ENCODE data around the gene CPAMD8.
"Not testable (repeated sequence)": the region's sequence is repeated elsewhere in the genome, so short reads cannot be mapped to it uniquely, and the experiment has no call there.

Gene CPAMD8

GRCh38 chr19:17001603-17002183, 24.9 kb downstream of the CPAMD8 start:
- DNase-seq (ENCODE audit: low read depth): peak; percentile 33

DNA sequence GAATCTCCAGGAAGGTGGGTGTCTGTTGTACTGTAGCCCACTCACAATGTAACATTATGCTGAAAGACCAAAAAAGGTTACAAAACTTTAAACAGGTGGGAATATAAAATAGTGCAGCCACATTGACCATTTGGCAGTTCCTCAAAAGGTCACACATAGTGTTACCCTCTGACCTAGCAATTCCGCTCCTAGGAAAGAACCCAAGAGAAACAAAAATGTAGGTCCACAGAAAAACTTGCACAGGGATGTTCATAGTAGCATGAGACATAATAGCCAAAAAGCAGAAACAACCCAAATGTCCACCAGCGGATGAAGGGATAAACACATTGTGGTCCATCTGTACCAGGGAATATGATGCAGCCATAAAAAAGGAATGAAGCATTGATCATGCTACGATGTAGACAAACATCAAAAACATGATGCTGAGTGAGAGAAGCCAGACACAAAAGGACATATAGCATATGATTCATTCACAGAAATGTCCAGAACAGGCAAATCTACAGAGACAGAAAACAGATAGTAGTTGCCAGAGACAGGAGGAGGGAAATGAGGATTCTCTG, 27.9 kb downstream of the CPAMD8 start:
- DNase-seq (ENCODE audit: low read depth): no peak

DNA sequence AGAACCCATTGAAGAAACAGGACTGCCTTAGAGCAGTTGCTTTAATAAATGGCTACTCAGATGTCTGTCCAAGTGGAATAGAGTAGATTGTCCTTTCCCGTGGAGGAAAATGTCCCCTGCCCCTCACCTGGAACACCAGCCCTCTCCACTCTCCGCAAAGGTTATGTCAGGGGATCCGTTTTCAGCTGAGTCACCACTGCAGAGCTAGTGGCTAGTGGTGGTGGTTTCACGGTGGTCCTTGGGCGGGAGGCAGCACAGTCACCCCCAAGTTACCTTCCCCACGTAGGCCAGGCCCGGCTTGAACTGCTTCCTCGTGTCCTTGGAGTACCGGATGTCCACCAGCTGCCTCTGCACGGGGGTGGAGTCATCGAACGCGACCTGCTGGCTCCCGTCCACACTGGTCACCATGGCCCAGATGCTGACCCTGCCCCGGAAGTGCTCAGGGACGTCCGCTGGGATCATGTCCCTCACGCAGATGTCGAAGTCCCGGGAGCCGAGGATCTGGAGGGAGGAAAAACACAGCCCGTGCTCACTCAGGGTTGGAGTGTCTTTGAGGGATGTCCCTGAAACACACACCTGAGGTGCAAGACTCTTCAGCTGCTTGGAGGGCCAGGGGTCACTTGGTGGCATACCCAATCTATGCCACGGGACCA, 29.6 kb downstream of the CPAMD8 start:
- DNase-seq (ENCODE audit: low read depth): not testable (repeated sequence)

GRCh38 chr19:16988661-16989060, 37.9 kb downstream of the CPAMD8 start:
- DNase-seq (ENCODE audit: low read depth): no peak

DNA sequence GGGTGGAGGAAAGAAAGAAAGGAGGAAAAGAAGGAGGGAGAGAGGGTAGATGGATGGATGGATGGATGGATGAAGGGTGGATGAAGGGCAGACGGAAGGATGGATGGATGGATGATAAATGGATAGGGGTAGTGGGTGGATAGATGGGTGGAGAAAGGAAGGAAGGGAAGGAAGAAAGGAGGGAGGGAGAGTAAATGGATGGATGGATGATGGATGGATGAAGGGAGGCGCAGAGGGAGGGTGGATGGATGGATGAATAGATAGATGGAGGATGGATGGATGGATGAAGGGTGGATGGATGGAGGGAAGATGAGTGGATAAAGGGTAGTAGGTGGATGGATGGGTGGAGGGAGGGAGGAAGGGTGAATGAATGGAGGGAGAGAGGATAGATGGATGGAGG, 41.2 kb downstream of the CPAMD8 start:
- DNase-seq (ENCODE audit: low read depth): no peak

DNA sequence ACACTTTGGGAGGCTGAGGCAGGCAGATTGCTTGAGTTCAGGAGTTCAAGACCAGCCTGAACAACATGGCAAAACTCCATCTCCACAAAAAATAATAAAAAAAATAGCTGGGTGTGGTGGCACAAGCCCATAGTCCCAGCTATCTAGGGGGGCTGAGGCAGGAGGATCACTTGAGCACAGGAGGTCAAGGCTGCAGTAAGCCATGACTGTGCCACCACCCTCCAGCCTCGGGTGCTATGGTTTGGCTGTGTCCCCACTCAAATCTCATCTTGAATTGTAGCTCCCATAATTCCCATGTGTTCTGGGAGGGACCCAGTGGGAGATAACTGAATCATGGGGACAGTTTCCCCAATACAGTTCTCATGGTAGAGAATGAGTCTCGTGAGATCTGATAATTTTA, 44.0 kb downstream of the CPAMD8 start:
- not testable (repeated sequence) for DNase-seq (ENCODE audit: low read depth)

DNA sequence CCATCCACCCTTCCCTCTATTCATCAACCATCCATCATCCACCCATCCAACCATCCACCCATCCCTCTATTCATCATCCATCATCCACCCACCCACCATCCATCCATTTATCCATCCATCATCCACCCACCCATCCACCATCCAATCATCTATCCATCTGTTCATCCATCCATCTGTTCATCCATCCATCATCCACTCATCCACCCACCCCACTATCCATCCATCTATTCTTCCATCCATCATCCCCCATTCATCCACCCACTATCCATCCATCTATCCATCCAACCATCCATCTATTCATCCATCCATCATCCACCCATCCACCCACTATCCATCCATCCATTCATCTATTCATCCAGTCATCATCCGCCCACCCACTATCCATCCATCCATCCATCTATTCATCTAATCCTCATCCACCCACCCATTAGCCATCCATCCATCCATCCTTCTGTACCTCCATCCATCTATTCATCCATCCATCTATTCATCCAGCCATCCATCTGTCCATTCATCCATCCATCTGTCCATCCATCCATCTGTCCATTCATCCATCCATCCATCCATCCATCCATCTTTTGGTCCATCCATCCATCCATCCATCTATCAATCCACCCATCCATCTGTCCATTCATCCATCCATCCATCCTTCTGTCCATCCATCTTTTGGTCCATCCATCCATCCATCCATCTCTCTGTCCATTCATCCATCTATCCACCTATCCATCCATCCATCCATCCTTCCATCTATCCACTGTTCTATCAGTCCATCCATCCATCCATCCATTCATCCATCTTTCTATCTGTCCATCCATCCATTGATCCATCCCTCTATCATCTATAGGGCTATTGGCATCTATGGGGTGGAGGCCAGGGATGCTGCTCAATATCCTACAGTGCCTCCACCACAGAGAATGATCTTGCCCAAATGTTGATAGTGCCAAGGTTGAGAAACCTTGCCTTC, 47.5 kb downstream of the CPAMD8 start:
- no peak for DNase-seq (ENCODE audit: low read depth)

- no peak for DNase-seq (ENCODE audit: low read depth)
Observed at GRCh38 chr19:16978156-16978555, 48.5 kb downstream of the CPAMD8 start.

DNA sequence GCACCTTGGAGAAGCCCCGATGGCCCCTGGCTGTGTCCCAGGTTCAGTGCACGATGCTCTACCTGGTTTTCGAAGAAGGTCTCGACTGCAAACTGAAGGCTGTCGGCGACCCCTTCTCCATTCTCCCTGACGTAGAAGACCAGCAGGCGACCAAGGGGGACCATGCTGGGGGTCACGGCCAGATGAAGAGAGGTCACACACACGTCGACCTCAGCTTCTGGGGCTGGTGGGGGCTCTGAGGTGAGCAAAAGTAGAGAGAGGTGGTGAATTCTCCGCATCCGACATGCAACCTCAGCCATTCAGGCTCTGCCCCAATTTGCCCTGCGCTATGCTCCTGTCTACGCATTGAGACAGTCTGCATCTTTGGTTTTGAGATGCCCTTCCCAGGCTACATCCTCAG, 49.3 kb downstream of the CPAMD8 start:
- DNase-seq (ENCODE audit: low read depth): no peak

DNA sequence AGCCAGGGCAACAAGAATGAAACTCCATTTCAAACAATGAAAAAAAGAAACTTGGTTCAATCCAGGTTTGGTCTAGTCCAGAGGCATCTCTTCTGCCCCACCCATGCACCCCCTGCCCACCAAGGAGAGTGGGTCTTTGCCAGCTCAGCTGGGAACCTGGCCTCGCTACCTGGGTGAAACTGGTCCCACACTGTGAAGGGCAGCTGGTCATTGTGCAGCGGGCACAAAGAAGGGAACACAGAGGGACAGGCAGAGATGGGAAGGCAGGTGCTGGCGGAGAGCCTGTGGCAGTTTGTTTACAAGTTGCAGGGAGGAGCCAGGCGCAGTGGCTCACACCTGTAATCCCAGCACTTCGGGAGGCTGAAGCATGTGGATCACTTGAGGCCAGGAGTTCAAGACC, 50.2 kb downstream of the CPAMD8 start:
- DNase-seq (ENCODE audit: low read depth): no peak

DNA sequence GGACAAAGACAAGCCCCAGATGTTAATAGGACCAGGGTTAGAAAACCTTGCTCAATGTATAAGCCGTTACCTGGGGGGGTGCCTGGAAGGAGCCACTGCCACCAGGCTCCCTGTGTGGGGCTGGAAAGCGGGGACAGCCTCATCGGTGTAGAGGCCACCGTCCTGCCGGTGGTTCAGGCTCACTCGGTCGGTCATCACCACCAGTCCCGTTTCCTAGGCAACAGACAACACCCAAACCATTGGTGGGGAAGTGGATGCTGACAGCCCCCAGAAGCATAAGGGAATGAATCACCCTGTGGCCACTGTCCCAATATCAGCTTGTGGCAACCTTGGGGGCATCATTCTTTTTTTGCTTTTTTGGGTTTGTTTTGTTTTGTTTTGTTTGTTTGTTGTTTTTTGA, 55.8 kb downstream of the CPAMD8 start:
- no peak for DNase-seq (ENCODE audit: low read depth)

DNA sequence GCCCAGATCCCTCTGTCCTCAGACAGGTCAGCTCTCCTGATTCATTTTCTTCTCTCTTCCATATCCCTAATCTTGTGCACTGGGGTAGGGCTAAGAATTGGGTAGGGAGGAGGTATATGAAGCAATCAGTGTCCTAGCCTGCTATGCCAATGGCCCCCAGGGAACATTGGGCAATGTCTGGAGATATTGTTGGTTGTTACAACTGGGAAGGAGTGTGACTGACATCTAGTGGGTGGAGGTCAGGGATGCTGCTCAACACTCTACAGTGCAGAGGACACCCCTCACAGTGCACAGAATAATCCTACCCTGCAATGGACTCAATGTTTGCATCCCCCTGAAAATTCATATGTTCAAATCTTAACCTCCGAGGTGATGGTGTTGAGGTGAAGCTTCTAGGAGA, 57.5 kb downstream of the CPAMD8 start:
- no peak for DNase-seq (ENCODE audit: low read depth)

GRCh38 chr19:16960996-16961822, 65.4 kb downstream of the CPAMD8 start:
- DNase-seq (ENCODE audit: low read depth): not testable (repeated sequence)

GRCh38 chr19:16958277-16958676, 68.3 kb downstream of the CPAMD8 start:
- not testable (repeated sequence) for DNase-seq (ENCODE audit: low read depth)

DNA sequence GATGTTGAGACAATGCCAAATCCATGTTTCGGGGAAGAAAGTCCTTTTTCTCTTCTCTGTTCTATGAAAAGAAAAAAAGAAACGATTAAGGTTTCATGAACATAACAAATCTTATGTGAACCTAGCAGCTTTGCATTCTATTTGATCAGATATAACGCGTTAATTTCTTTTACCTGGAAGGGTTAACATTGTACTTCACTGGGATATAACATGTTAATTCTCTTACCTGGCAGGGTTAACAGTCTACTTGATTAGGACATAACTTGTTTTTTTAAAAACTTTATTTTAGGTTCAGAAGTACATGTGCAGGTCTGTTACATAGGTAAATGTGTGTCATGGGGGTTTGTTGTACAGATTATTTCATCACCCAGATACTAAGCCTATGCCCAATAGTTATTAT, 68.8 kb downstream of the CPAMD8 start:
- DNase-seq (ENCODE audit: low read depth): no peak

- DNase-seq (ENCODE audit: low read depth): no peak
Observed at GRCh38 chr19:16957151-16957701, 69.4 kb downstream of the CPAMD8 start.

DNA sequence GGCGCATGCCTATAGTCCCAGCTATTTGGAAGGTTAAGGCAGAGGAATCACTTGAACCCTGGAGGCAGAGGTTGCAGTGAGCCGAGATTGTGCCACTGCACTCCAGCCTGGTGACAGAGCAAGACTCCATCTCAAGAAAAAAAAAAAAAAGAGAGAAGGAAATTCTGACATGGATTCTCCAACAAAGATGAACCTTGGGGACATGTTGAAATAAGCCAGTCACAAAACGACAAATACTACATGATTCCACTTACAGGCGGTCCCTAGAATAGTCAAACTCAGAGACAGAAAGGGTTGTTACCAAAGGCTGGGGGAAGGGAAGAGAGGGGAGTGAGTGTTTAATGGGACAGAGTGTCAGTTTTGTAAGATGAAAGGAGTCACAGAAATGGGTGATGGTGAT, 71.4 kb downstream of the CPAMD8 start:
- no peak for DNase-seq (ENCODE audit: low read depth)

DNA sequence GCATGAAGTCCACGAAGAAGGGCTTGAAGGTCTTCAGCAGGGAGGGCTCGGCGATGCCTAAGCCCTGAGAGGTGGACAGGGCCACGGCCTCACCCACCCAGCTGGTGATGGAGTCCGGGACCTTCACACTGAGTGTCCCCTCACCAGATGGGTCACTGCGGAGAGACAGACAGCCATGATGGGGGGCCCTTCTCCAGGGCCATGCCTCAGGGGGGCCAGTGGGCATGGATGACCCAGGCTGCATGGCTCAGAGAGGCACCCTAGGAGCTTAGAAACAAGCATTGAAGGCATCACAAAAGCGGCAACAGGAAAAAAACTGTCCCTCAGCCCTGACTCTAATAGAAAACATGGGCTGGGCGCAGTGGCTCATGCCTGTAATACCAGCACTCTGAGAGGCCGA, 74.6 kb downstream of the CPAMD8 start:
- no peak for DNase-seq (ENCODE audit: low read depth)

GRCh38 chr19:16951529-16951928, 75.1 kb downstream of the CPAMD8 start:
- no peak for DNase-seq (ENCODE audit: low read depth)

- no peak for DNase-seq (ENCODE audit: low read depth)
Observed at GRCh38 chr19:16949496-16950023, 77.0 kb downstream of the CPAMD8 start.
